Effector memory CD4-positive, alpha-beta T cell (primary cell): ENCODE measurements around the gene KIF21B.
"Not testable (repeated sequence)": the region's sequence is repeated elsewhere in the genome, so short reads cannot be mapped to it uniquely, and the experiment has no call there.

ENCODE experiments used
- DNase-seq, 3 donors: peaks; one replicate each; pipeline ENCODE4 v3.0.0-alpha.2; 2020
- H3K27ac ChIP-seq: 2 replicates; pipeline ENCODE4 v1.7.0; 2013; ENCODE audit warnings: mild to moderate bottlenecking, low read length, moderate library complexity; ENCODE audit not compliant: insufficient read depth, poor library complexity, severe bottlenecking
- H3K27me3 ChIP-seq: replicated peaks from 2 replicates; pipeline ENCODE4 v1.7.0; 2013; ENCODE audit warnings: mild to moderate bottlenecking, low read length; ENCODE audit not compliant: insufficient read depth, control insufficient read depth, poor library complexity, severe bottlenecking
- H3K36me3 ChIP-seq: 2 replicates; pipeline ENCODE4 v1.7.0; 2013; ENCODE audit warnings: mild to moderate bottlenecking, low read length, moderate library complexity; ENCODE audit not compliant: control insufficient read depth, insufficient read depth
- H3K4me1 ChIP-seq: 2 replicates; pipeline ENCODE4 v1.7.0; 2013; ENCODE audit warnings: low read length, mild to moderate bottlenecking; ENCODE audit not compliant: control insufficient read depth, insufficient read depth, poor library complexity, severe bottlenecking
- H3K4me3 ChIP-seq: 2 replicates; pipeline ENCODE4 v1.7.0; 2013; ENCODE audit warnings: low read length, low read depth, mild to moderate bottlenecking; ENCODE audit not compliant: insufficient read depth, poor library complexity, severe bottlenecking
- H3K9me3 ChIP-seq: 2 replicates; pipeline ENCODE4 v1.7.0; 2013; ENCODE audit warnings: mild to moderate bottlenecking, low read length, moderate library complexity; ENCODE audit not compliant: control insufficient read depth

KIF21B gene

DNA sequence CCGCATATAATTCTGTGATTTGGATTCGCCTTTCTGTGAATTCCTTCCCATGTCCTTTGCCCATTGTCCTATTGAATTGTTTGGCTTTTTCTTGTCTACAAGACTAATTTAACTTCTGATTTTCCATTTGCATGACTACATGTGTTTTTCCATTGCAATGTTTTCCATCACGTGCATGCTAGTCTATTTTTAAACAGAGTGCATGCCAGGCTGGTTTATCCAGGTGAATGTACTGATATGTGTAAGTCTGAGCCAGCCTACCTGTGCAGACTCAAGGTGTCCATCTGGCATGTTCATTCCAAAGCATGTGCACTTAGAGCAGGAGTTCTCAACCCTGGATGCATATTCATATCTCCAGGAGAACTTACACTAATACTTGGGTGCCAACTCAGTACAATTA lies 69.1 kb downstream of the KIF21B start:
- no peaks in the 10 kb centered on the region for H3K27me3 ChIP-seq
- no peak overlapping the region for H3K27ac ChIP-seq
- H3K36me3 ChIP-seq: no peaks in the 10 kb centered on the region
- H3K9me3 ChIP-seq: no peaks in the 10 kb centered on the region
- no peak overlapping the region for H3K4me3 ChIP-seq
- DNase-seq: no peak
- no peaks in the 10 kb centered on the region for H3K4me1 ChIP-seq

DNA sequence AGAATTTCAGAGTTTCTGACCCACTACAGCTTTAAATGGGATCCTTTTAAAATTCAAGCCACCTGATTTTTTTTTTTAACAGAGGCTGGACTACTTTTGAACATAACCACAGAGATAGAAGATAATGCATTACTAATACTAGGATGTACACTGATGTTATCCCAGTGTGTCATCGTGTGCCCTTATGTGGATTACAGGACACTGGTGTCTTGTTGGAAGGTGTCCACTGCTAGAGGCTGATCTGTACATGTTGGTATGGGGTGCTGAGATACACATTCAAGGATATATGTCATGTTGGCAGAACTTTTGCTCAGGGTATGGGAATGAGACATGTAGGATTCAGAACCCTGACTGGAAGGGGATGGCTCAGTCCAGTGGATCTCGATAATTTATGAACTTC lies 72.5 kb downstream of the KIF21B start:
- Histone ChIP-seq H3K27me3 (no peaks in the 10 kb centered on the region), H3K4me3 (no peak overlapping the region), H3K27ac (no peak overlapping the region), H3K9me3 (no peaks in the 10 kb centered on the region), H3K4me1 (no peaks in the 10 kb centered on the region), H3K36me3 (no peaks in the 10 kb centered on the region)
- DNase-seq: no peak

DNA sequence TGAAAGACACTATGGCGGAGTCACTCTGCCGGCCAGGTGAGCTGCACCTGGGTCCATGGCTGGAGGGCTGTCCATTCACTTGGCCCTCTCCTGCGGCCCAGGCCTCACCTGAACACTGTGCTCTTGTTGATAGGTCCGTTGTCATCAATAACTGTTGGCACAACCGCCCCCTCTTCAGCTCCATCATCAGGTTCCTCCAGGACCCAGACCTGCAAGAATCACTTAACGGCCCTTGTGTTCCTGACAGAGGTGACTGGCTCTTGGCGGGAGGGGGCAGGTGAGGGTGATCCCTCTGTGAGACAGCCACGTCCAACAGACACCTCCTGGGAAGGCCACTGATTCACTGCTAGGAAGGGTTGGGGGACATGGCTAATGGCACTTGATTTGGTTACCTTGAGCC lies 73.9 kb downstream of the KIF21B start:
- DNase-seq: no peak
- Histone ChIP-seq H3K27me3 (no peaks in the 10 kb centered on the region), H3K27ac (no peak overlapping the region), H3K9me3 (no peaks in the 10 kb centered on the region), H3K36me3 (no peaks in the 10 kb centered on the region), H3K4me3 (no peak overlapping the region), H3K4me1 (no peaks in the 10 kb centered on the region)

DNA sequence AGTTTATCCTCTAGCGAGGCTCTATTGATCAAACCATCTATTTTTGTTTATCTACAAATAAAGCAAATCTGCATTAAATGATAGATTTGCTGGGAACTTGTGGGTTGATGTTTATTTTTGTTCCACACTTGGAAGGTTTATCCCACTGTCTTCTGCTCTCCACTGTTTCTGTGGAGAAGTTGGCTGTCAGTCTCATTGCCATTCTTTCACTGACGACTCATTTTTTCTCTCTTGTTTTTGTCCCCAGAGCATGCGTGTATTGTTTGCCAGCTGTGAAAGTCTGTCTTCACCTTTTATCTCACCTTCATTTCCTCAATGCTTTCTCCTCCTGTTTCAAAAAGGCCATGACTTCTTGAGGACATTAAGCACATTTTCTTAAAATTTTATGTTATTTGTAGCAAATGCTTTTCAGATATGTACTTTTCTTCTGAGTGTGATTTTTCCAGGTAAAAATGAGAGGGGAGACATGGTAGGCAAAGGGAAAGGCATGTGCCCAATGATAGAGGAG lies 76.4 kb downstream of the KIF21B start:
- no peak for DNase-seq
- no peaks in the 10 kb centered on the region for H3K9me3 ChIP-seq
- H3K36me3 ChIP-seq: no peaks in the 10 kb centered on the region
- no peaks in the 10 kb centered on the region for H3K27me3 ChIP-seq
- no peak overlapping the region for H3K4me3 ChIP-seq
- H3K27ac ChIP-seq: no peak overlapping the region
- no peaks in the 10 kb centered on the region for H3K4me1 ChIP-seq

DNA sequence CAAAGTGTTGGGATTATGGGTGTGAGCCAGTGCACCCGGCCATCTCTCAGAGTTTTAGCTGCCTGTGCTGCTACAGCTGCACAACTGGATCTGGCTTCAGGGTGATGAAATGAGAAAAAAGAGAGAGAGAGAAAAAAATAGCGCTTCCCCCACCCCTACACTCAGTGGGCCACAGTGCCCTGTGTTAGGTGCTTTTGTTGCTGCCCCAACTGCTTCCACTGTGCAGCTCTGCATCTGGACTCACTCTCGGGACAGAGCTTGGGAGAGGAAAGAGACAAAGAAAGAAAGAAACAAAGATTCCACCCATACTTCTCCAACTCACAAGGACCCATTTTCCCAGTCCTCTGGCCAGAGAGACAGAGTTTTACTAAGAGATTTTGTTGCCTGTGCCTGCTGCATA lies 78.4 kb downstream of the KIF21B start:
- H3K9me3 ChIP-seq: no peaks in the 10 kb centered on the region
- no peak for DNase-seq
- no peak overlapping the region for H3K27ac ChIP-seq
- no peaks in the 10 kb centered on the region for H3K4me1 ChIP-seq
- H3K4me3 ChIP-seq: no peak overlapping the region
- H3K36me3 ChIP-seq: no peaks in the 10 kb centered on the region
- no peaks in the 10 kb centered on the region for H3K27me3 ChIP-seq

DNA sequence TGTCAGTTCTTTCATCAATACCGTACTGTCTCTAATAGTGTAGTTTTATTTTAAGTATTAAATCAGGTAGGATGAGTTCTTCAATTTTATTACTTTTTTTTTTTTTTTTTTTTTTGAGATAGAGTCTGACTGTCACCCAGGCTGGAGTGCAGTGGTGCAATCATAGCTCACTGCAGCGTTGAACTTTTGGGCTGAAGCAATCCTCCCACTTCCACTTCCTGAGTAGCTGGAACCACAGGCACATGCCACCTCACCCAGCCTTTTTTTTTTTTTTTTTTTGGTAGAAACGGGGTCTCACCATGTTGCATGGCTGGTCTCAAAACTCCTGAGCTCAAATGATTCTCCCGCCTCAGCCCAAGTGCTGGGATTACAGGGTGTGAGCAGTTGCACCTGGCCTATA lies 84.6 kb downstream of the KIF21B start:
- Histone ChIP-seq H3K36me3 (no peaks in the 10 kb centered on the region), H3K4me1 (no peaks in the 10 kb centered on the region), H3K4me3 (no peak overlapping the region), H3K9me3 (no peaks in the 10 kb centered on the region), H3K27me3 (no peaks in the 10 kb centered on the region), H3K27ac (no peak overlapping the region)
- DNase-seq: no peak

DNA sequence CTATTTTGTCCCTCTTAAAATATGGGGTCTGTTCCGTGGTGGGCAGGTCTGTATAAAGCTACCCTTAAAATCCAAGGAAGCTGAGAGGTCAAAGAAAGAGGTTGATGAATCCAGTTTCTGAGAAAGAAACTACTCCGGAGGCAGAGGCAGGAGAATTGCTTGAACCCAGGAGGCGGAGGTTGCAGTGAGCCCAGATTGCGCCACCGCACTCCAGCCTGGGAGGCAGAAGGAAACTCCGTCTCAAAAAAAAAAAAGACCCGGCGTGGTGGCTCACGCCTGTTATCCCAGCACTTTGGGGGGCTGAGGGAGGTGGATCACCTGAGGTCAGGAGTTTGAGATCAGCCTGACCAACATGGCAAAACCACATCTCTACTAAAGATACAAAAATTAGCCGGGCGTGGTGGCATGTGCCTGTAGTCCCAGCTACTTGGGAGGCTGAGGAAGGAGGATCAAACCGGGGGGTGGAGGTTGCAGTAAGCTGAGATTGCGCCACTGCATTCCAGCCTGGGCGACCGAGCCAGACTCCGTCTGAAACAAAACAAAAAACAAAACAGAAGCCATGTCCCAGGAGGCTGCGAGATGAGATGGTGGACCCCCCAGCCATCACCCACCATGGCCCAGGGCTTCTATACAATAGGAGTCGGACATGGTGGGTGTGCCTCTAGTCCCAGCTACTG lies 88.1 kb downstream of the KIF21B start:
- H3K9me3 ChIP-seq, DNase-seq, H3K27ac ChIP-seq, H3K4me1 ChIP-seq, H3K4me3 ChIP-seq, H3K36me3 ChIP-seq, H3K27me3 ChIP-seq: not testable (repeated sequence)

DNA sequence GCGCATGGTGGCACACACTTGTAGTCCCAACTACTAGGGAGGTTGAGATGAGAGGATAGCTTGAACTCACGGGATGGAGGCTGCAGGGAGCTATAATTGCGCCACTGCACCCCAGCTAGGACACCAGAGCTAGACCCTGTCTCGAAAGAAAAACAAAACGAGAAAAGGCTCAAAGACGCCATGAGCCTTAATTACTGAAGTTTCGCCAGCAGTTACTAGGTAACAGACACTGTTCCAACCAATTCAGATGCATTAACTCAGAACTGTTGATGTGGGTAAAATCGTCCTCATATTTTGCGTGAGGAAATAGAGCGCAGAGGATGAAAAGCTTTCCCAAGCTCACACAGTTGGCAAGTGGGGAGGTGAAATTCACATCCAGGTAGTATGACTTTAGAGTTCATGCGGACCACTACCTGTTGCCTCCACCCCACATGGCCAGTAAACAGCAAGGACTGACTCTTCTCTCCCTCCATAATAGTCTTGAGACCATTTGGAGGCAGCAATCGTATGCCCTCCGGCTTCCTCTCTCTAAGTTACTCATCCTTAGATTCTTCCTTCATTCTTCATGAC lies 88.8 kb downstream of the KIF21B start:
- no peak overlapping the region for H3K27ac ChIP-seq
- no peaks in the 10 kb centered on the region for H3K4me1 ChIP-seq
- no peaks in the 10 kb centered on the region for H3K9me3 ChIP-seq
- no peak for DNase-seq
- no peaks in the 10 kb centered on the region for H3K27me3 ChIP-seq
- no peak overlapping the region for H3K4me3 ChIP-seq
- H3K36me3 ChIP-seq: no peaks in the 10 kb centered on the region

DNA sequence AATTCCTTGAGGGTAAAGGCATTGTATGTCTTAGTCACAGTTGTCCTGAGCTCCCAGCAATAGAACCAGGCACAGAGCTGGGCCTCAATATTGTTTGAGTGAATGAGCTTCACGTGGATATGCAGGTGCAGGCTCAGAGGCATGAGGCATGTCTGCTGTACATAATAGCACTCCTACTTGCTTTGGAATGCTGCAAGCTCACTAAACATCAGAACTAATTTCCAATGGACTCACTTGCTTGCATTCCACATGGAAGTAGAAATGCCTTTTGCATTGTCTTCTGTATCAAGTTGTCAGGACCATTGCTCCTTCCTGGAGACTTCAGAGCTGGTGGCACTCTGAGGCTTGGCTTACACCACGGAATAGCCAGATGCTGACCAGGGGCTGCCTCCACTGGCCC lies 91.7 kb downstream of the KIF21B start:
- DNase-seq: no peak
- Histone ChIP-seq H3K4me3 (no peak overlapping the region), H3K36me3 (no peaks in the 10 kb centered on the region), H3K27ac (no peak overlapping the region), H3K4me1 (no peaks in the 10 kb centered on the region), H3K9me3 (no peaks in the 10 kb centered on the region), H3K27me3 (no peaks in the 10 kb centered on the region)

DNA sequence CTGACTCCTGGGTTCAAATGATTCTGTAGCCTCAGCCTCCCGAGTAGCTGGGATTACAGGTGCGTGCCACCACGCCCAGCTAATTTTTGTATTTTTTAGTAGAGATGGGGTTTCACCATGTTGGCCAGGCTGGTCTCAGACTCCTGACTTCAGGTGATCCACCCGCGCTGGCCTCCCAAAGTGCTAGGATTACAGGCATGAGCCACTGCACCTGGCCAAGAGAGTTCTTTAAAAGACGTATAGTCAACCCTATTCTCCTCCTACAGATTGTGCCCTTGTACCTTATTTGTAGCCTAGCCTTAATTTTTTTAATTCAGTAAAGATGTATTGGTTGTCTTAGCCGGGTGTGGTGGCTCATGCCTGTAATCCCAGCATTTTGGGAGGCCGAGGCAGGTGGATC lies 93.2 kb downstream of the KIF21B start:
- not testable (repeated sequence) for H3K4me1 ChIP-seq, H3K9me3 ChIP-seq, H3K27me3 ChIP-seq, H3K4me3 ChIP-seq, H3K27ac ChIP-seq, DNase-seq, H3K36me3 ChIP-seq
